HL-60/S4 treated with retinoic acid at 250 ng/mL for 4 days and 3 days (cell line): ENCODE results near the gene SOX10.
"Not testable (repeated sequence)": the region's sequence is repeated elsewhere in the genome, so short reads cannot be mapped to it uniquely, and the experiment has no call there.

Source experiments
- in situ Hi-C: fragments of 300-500 bp; cut with MboI; formaldehyde crosslinking; loops from 2 replicates; pipeline ENCODE4 v1.7.0; 2022; ENCODE audit warnings: low sequenced_read_pairs

Gene SOX10

GRCh38 chr22:37967637-37968451 is 16.5 kb downstream of the SOX10 start:
- in situ Hi-C loops: no loop called here

GRCh38 chr22:37967147-37967546 is 17.2 kb downstream of the SOX10 start:
- in situ Hi-C loops: no loop called here

GRCh38 chr22:37965940-37966664 is 18.3 kb downstream of the SOX10 start:
- in situ Hi-C loops: no loop called here

- in situ Hi-C loops: no loop called here
Observed at GRCh38 chr22:37961062-37961461, 23.3 kb downstream of the SOX10 start.

GRCh38 chr22:37959231-37959825 is 25.0 kb downstream of the SOX10 start:
- in situ Hi-C loops: no loop called here

- in situ Hi-C loops: no loop called here
Observed at GRCh38 chr22:37957232-37957631, 27.1 kb downstream of the SOX10 start.

- in situ Hi-C loops: not testable (repeated sequence)
Observed at GRCh38 chr22:37955825-37956397, 28.4 kb downstream of the SOX10 start.

- in situ Hi-C loops: no loop called here
Observed at GRCh38 chr22:37954686-37955085, 29.7 kb downstream of the SOX10 start.

GRCh38 chr22:37953437-37954179 is 30.7 kb downstream of the SOX10 start, which contains the start of the genes C22orf23 and POLR2F:
TSS of gene C22orf23 (minus strand) at chr22:37953601. CDS start at chr22:37953149, 452 bp downstream.
TSS of gene POLR2F (plus strand) at chr22:37953699. CDS start at chr22:37953788, 89 bp downstream.
- in situ Hi-C loops: no loop called here

GRCh38 chr22:37953062-37953436 is 31.3 kb downstream of the SOX10 start:
- in situ Hi-C loops: no loop called here

GRCh38 chr22:37952629-37953028 is 31.7 kb downstream of the SOX10 start:
- in situ Hi-C loops: not testable (repeated sequence)

- in situ Hi-C loops: no loop called here
Observed at GRCh38 chr22:37951305-37951704, 33.0 kb downstream of the SOX10 start.

GRCh38 chr22:37947142-37947795 is 37.1 kb downstream of the SOX10 start:
- in situ Hi-C loops: not testable (repeated sequence)

GRCh38 chr22:37944423-37944822 is 39.9 kb downstream of the SOX10 start:
- in situ Hi-C loops: not testable (repeated sequence)

- in situ Hi-C loops: no loop called here
Observed at GRCh38 chr22:37943825-37944198, 40.5 kb downstream of the SOX10 start.

GRCh38 chr22:37943136-37943824 is 41.1 kb downstream of the SOX10 start:
- in situ Hi-C loops: no loop called here

GRCh38 chr22:37942133-37942532 is 42.2 kb downstream of the SOX10 start:
- in situ Hi-C loops: no loop called here

- in situ Hi-C loops: no loop called here
Observed at GRCh38 chr22:37940698-37941376, 43.5 kb downstream of the SOX10 start.
